ENCODE results near the gene TBC1D23. TPM values are rescaled to one million over a fixed set of nuclear protein-coding genes. Genes with fewer than 3 reads are reported as not detected.

Gene TBC1D23
- total and polyA plus RNA-seq, 10 donors: 16.1 to 61.4 (median 41.6) TPM

DNA sequence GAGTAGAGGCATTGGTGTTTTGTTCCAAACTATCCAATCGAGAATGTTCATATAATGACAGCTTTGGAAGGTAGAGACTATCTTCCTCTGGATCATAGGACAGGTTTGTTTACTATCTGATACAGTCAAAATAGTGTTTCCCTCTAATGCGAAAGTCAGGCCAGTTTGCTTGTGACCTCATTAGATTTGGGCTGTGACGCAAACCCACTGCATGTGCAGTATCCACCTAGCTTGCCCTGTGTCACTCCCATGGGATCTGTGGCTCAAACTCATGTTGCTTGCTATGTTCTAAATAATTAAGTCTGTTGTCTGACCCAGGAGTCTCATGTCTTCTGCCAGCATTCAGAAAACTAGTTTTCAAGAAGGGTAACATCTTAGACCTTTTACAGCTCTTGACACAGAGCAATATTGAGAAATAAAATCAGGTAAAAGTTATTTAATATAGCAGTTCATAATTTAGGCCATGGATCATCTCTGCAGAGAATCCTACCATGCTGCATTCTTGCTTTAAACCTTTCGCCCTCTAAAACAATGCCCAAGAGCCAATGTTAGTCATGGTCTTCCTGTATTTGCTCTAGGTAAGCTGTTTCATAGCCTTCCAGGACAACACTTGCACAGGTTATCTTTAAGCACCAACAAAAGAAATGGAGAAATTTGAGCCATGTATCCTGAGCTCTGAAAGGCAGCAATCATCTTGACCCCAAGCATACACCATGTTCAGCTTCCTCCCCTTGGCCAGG is 100.1 kb downstream of the TBC1D23 start:
- Histone ChIP-seq H3K27me3 (replicated peaks in 1 of 7) (no peaks in the 10 kb centered on the region), H3K27ac (no peak overlapping the region), H3K9me3 (peaks cover 0 to 14% (median 10%) of the 10 kb centered on the region in 8 donors), H3K36me3 (peaks cover 0 to 99% (median 50%) of the 10 kb centered on the region in 6 donors), H3K4me3 (no peak overlapping the region), H3K4me1 (no peaks in the 10 kb centered on the region)
- TF ChIP-seq, protein P1, sequence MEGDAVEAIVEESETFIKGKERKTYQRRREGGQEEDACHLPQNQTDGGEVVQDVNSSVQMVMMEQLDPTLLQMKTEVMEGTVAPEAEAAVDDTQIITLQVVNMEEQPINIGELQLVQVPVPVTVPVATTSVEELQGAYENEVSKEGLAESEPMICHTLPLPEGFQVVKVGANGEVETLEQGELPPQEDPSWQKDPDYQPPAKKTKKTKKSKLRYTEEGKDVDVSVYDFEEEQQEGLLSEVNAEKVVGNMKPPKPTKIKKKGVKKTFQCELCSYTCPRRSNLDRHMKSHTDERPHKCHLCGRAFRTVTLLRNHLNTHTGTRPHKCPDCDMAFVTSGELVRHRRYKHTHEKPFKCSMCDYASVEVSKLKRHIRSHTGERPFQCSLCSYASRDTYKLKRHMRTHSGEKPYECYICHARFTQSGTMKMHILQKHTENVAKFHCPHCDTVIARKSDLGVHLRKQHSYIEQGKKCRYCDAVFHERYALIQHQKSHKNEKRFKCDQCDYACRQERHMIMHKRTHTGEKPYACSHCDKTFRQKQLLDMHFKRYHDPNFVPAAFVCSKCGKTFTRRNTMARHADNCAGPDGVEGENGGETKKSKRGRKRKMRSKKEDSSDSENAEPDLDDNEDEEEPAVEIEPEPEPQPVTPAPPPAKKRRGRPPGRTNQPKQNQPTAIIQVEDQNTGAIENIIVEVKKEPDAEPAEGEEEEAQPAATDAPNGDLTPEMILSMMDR (IDR thresholded peaks at IDR 0.05 in 8 of 11, conservative IDR thresholded peaks at IDR 0.05 in 3 of 11): no peak
- no peak for TF ChIP-seq POLR2A (IDR thresholded peaks at IDR 0.05)
- no peak for TF ChIP-seq POLR2AphosphoS5 (IDR thresholded peaks at IDR 0.05)
- DNase-seq: no peak
- intact Hi-C loops (cut with DNase I; ENCODE audit: low total_unique reads): no loop called here
- 89 to 97% (median 94%) methylated on average over 4 of the region's 4 CpGs for WGBS, 5 donors

DNA sequence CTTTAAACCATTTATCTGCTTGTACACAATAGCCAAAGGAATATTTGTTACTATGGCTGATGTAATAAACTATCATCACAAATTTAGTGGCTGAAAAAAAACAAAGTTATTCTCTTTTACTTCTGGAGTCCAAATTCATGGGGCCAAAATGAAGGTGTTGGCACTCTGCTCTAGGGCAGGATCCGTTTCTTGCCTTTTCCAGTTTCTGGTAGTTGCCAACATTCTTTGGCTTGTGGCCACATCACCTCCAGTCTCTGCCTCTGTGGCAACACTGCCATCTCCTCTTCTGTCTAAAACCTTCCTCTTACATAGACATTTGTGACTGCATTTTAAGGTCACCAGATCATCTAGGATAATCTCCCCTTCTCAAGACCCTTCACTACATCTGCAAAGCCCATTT is 101.1 kb downstream of the TBC1D23 start:
- TF ChIP-seq POLR2A (IDR thresholded peaks at IDR 0.05): no peak
- TF ChIP-seq, protein P1 (IDR thresholded peaks at IDR 0.05 in 8 of 11, conservative IDR thresholded peaks at IDR 0.05 in 3 of 11): no peak
- TF ChIP-seq POLR2AphosphoS5 (IDR thresholded peaks at IDR 0.05): no peak
- peaks cover 0 to 99% (median 53%) of the 10 kb centered on the region in 6 donors for H3K36me3 ChIP-seq
- H3K4me1 ChIP-seq: no peaks in the 10 kb centered on the region
- intact Hi-C loops (cut with DNase I; ENCODE audit: low total_unique reads): no loop called here
- DNase-seq: no peak
- no peak overlapping the region for H3K27ac ChIP-seq
- WGBS, 5 donors: 90 to 100% (median 96%) methylated on average over 1 of the region's 1 CpG
- peaks cover 0 to 14% (median 10%) of the 10 kb centered on the region in 8 donors for H3K9me3 ChIP-seq
- H3K4me3 ChIP-seq: no peak overlapping the region
- no peaks in the 10 kb centered on the region for H3K27me3 ChIP-seq (replicated peaks in 1 of 7)

DNA sequence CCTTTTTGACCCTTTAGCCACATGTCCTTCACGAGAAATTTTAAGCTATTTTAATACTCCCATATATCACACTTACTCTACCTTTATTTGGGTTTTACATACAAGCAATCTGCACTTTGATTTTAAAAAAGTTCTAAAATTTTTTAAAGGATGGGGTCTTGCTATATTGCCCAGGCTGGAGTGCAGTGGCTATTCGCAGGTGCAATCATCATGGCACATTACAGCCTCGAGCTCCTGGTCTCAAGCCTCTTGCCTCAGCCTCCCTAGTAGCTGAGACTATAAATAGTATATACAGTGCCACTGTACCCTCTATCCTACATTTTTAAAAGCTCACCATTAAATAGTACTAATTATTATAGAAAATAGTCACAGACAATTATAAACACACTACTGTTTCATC is 103.6 kb downstream of the TBC1D23 start:
- Histone ChIP-seq H3K4me1 (no peaks in the 10 kb centered on the region), H3K36me3 (peaks cover 0 to 99% (median 63%) of the 10 kb centered on the region in 6 donors), H3K27me3 (replicated peaks in 1 of 7) (no peaks in the 10 kb centered on the region), H3K9me3 (peaks cover 0 to 14% (median 10%) of the 10 kb centered on the region in 8 donors), H3K4me3 (no peak overlapping the region), H3K27ac (no peak overlapping the region)
- DNase-seq: no peak
- intact Hi-C loops (cut with DNase I; ENCODE audit: low total_unique reads): no loop called here
- TF ChIP-seq POLR2A (IDR thresholded peaks at IDR 0.05): no peak
- no peak for TF ChIP-seq POLR2AphosphoS5 (IDR thresholded peaks at IDR 0.05)
- TF ChIP-seq, protein P1 (IDR thresholded peaks at IDR 0.05 in 8 of 11, conservative IDR thresholded peaks at IDR 0.05 in 3 of 11): no peak
- WGBS, 5 donors: 92 to 97% (median 94%) methylated on average over 3 of the region's 3 CpGs

DNA sequence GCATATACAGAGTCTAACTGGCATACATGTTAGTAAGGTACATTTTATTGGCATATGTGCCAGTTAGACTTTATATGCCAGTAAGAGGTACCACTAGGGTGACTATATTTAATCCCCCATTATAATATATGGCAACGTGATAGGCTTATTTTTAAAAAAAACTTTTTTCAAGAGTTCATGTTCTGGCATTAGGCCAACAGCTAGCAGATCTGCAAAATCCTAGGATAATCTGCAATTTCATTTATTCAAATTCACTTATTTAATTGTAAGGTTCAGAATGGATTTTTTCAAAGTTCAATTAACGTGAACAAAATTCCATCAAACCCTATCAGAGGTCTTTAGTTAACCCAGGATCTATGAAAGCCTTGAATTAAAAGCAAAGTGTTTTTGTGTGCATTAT is 105.6 kb downstream of the TBC1D23 start:
- Histone ChIP-seq H3K27me3 (replicated peaks in 1 of 7) (no peaks in the 10 kb centered on the region), H3K9me3 (peaks cover 0 to 14% (median 10%) of the 10 kb centered on the region in 8 donors), H3K27ac (no peak overlapping the region), H3K36me3 (peaks cover 0 to 100% (median 72%) of the 10 kb centered on the region in 6 donors), H3K4me1 (no peaks in the 10 kb centered on the region), H3K4me3 (no peak overlapping the region)
- DNase-seq: no peak
- intact Hi-C loops (cut with DNase I; ENCODE audit: low total_unique reads): no loop called here
- WGBS, 5 donors: 83 to 88% (median 84%) methylated on average over 2 of the region's 2 CpGs
- TF ChIP-seq POLR2AphosphoS5 (IDR thresholded peaks at IDR 0.05): no peak
- no peak for TF ChIP-seq POLR2A (IDR thresholded peaks at IDR 0.05)
- TF ChIP-seq, protein P1 (IDR thresholded peaks at IDR 0.05 in 8 of 11, conservative IDR thresholded peaks at IDR 0.05 in 3 of 11): no peak
